ENCODE results near the gene CFAP77.

The CFAP77 gene

GRCh38 chr9:132401824-132402223, 8.2 kb upstream of the CFAP77 start:
- no peaks in the 10 kb centered on the region for H3K27me3 ChIP-seq (ENCODE audit: insufficient read depth, low read depth, severe bottlenecking)
- no peak overlapping the region for H3K4me3 ChIP-seq (ENCODE audit: low read depth, low read length)
- no peak for DNase-seq
- H3K36me3 ChIP-seq: peaks cover 75% of the 10 kb centered on the region
- H3K27ac ChIP-seq: no peak overlapping the region
- no peaks in the 10 kb centered on the region for H3K9me3 ChIP-seq (ENCODE audit: severe bottlenecking)
- TF ChIP-seq, protein P1, sequence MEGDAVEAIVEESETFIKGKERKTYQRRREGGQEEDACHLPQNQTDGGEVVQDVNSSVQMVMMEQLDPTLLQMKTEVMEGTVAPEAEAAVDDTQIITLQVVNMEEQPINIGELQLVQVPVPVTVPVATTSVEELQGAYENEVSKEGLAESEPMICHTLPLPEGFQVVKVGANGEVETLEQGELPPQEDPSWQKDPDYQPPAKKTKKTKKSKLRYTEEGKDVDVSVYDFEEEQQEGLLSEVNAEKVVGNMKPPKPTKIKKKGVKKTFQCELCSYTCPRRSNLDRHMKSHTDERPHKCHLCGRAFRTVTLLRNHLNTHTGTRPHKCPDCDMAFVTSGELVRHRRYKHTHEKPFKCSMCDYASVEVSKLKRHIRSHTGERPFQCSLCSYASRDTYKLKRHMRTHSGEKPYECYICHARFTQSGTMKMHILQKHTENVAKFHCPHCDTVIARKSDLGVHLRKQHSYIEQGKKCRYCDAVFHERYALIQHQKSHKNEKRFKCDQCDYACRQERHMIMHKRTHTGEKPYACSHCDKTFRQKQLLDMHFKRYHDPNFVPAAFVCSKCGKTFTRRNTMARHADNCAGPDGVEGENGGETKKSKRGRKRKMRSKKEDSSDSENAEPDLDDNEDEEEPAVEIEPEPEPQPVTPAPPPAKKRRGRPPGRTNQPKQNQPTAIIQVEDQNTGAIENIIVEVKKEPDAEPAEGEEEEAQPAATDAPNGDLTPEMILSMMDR (IDR thresholded peaks at IDR 0.05; ENCODE audit: low read depth, low read length): no peak

- H3K27me3 ChIP-seq (ENCODE audit: insufficient read depth, low read depth, severe bottlenecking): peaks cover 4% of the 10 kb centered on the region
- peaks cover 50% of the 10 kb centered on the region for H3K36me3 ChIP-seq
- TF ChIP-seq, protein P1 (IDR thresholded peaks at IDR 0.05; ENCODE audit: low read depth, low read length): no peak
- no peaks in the 10 kb centered on the region for H3K9me3 ChIP-seq (ENCODE audit: severe bottlenecking)
- DNase-seq: no peak
- no peak overlapping the region for H3K27ac ChIP-seq
- no peak overlapping the region for H3K4me3 ChIP-seq (ENCODE audit: low read depth, low read length)
Observed at GRCh38 chr9:132404228-132404881, 5.7 kb upstream of the CFAP77 start.

- H3K27ac ChIP-seq: peak within 1 kb of the TSS; percentile 71
- H3K9me3 ChIP-seq (ENCODE audit: severe bottlenecking): no peaks in the 10 kb centered on the region
- peak; percentile 94 for DNase-seq
- H3K36me3 ChIP-seq: peaks cover 27% of the 10 kb centered on the region
- peak within 1 kb of the TSS; percentile 75 for H3K4me3 ChIP-seq (ENCODE audit: low read depth, low read length)
- TF ChIP-seq, protein P1 (IDR thresholded peaks at IDR 0.05; ENCODE audit: low read depth, low read length): no peak
- peaks cover 20% of the 10 kb centered on the region for H3K27me3 ChIP-seq (ENCODE audit: insufficient read depth, low read depth, severe bottlenecking)
Observed at GRCh38 chr9:132406554-132407122, 3.4 kb upstream of the CFAP77 start, which contains the start of gene TTF1. Gene TTF1 (minus strand): TSS chr9:132406840. CDS start chr9:132402821, 4,019 bp downstream.

DNA sequence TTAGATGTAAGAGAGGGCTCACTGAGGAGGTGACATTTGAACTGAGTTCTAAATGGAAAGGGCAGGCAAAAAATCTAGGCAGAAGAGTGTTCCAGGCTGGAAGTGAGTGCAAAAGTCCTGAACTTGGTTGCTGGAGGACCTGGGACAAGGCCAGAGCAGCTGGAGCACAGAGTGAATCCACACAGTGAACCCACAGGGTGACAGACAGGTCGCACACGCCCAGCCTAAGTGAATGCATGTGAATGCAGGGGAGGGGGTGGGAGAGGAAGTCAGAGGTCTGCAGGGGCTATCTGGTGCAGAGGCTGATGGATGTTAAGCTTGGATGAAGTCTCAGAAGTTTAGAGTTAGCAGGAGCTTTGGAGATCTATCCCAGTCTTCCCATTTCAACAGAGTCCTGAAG, 2.8 kb upstream of the CFAP77 start:
- no peaks in the 10 kb centered on the region for H3K9me3 ChIP-seq (ENCODE audit: severe bottlenecking)
- TF ChIP-seq, protein P1 (IDR thresholded peaks at IDR 0.05; ENCODE audit: low read depth, low read length): no peak
- peaks cover 20% of the 10 kb centered on the region for H3K27me3 ChIP-seq (ENCODE audit: insufficient read depth, low read depth, severe bottlenecking)
- no peak for DNase-seq
- peak overlapping the region; percentile 75 for H3K4me3 ChIP-seq (ENCODE audit: low read depth, low read length)
- no peak overlapping the region for H3K27ac ChIP-seq
- peaks cover 21% of the 10 kb centered on the region for H3K36me3 ChIP-seq

DNA sequence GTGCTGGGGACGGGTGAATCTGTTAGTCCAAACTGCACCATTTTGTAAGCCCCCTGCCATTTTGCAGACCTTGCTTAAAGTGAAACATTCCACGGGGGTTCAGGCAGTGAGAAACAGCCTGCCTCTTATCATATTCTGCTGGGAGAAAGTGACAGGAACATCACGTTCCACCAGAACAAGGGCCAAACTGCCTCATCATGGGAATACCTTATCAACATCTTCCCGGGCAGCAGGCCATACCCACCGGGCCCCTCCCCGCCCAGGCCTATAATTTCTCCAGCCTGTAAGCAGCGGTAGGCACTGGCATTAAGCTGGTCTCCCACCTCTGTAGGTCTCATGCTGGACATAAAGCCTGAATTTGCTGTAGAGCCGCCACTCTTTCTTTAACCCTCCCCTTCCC, 1.5 kb upstream of the CFAP77 start:
- Histone ChIP-seq H3K36me3 (peaks cover 8% of the 10 kb centered on the region), H3K27ac (no peak overlapping the region), H3K4me3 (ENCODE audit: low read depth, low read length) (no peak overlapping the region), H3K9me3 (ENCODE audit: severe bottlenecking) (no peaks in the 10 kb centered on the region), H3K27me3 (ENCODE audit: insufficient read depth, low read depth, severe bottlenecking) (peaks cover 20% of the 10 kb centered on the region)
- no peak for DNase-seq
- TF ChIP-seq, protein P1 (IDR thresholded peaks at IDR 0.05; ENCODE audit: low read depth, low read length): no peak

Data from WERI-Rb-1 (cell line).